HT-29 (cell line): ENCODE measurements around the gene AP2M1. TPM values are rescaled to one million over a fixed set of nuclear protein-coding genes. Genes with fewer than 3 reads are reported as not detected.

Source experiments
- DNase-seq: peaks from one replicate; pipeline ENCODE4 v3.0.0-alpha.2; 2015; ENCODE audit warnings: low spot score
- total RNA-seq: library from RNA; depleted of rRNA; stranded (reverse); fragments of >200 nt; shearing (Covaris generic); gene quantifications from 2 replicates; pipeline ENCODE4 v1.2.3, GENCODE V29; 2014; rRNA removed

Gene AP2M1
- total RNA-seq, 1 experiment from 2014 or later = 280 TPM

DNA sequence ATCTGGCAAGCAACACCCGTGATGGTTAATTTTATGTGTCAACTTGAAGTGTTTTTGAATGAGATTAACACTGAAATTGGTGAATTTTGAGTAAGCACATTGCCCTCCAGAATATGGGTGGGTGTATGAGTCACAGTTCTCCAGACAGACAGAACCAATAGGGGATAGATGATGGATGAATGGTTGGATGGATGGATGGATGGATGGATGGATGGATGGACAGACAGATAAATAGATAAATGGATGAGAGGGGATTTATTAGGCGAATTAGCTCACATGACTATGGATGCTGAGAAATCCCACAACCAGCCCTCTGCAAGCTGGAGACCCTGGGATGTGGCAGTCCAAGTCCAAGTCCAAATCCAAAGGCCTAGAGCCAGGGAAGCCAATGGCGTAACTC, 49.3 kb downstream of the AP2M1 start:
- DNase-seq = no peak

DNA sequence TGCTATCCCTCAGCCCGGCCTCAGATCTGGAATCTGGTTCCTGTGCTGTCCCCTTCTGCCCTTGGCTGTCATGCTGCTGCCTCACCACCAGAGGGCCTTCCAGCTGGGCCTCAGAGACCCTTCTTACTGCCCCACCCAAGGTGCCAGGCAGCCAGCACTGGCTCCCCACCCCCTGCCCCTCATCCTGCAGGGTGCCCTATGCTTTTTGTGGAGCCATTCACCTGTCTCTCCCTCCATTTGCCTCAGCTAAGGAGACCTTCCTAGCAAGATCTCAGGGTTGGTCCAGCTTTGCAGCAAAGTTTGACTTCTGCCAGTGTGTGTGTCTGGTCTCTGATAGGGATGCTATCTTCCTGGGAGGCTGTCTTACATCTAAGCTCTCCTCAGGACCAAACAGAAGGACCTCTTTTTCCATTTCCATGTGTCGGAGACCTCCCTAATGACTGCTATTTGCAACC, 52.9 kb downstream of the AP2M1 start:
- DNase-seq = peak; percentile 45

DNA sequence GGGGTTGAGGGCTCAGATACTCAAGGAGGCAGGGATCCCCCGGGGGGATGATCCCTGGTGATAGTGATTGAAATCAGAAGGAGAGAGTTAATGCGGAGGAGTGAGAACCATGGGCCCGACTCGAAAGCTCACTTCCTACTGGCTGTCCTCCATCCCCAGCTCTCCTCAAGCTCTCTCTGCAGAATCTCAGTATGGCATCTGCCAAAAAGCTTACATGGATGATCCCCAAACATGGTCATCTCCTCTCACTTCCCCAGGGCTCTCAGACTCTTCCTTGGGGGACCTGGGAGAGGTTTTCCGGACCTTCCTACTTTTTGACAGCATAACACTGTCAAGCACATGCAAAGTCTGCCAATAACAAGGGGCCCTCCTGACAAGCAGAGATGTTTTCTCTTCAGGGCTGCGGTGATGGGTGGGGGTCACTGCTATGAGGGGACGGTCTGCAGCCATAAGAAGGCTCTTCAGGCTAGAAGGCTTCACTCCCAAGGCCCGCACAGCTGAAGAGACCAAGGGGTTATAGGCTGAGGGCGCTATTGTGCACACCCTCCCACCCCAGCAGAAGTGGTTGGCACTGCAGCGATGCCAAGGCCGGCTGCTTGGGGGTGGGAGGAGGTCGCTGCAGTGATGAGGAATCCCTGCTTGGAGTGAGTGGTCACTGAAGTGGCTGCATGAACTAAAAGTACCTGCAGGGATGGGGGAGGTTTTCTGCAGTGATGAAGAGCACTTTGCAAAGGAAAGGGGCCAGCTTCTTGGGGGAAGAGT, 53.9 kb downstream of the AP2M1 start:
- no peak for DNase-seq

DNA sequence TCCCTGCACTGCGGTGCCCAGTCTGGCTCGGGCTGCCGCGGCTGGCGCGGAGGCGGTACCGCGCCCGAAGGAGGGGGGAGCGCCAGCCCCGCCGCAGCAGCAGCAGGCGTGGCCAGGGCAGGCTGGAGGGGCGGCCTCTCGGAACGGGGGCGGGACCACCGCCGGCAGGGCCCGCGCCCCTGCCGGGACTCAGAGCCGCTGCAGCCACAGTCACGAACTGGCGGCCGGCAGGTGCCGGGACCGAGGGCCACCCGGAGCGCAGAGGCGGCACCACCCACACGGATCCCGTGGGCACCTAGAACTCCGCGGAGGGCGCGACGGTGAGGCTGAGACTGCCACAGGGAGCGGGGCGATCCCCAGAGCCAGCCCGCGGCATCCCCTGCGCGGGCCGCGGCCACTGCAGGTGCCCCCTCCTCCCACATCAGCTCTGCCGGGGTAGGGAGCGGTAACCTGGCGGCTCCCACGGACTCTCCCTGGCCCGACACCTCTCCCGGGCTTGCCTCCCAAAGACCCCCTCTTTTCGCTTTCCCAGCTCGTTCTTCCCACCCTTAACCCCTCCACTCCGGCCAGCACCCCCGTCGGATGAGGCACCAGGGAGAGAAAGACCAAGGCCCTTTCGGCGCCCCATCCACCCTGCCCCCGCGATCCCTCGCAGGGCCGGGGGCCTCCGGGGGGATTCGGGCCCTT, 54.9 kb downstream of the AP2M1 start, which contains the start of gene VWA5B2:
Gene VWA5B2 (plus strand): TSS at position 192 of the 687 bp plus-strand sequence. CDS start 944 bp downstream, outside the sequence.
- peak; percentile 29 for DNase-seq

DNA sequence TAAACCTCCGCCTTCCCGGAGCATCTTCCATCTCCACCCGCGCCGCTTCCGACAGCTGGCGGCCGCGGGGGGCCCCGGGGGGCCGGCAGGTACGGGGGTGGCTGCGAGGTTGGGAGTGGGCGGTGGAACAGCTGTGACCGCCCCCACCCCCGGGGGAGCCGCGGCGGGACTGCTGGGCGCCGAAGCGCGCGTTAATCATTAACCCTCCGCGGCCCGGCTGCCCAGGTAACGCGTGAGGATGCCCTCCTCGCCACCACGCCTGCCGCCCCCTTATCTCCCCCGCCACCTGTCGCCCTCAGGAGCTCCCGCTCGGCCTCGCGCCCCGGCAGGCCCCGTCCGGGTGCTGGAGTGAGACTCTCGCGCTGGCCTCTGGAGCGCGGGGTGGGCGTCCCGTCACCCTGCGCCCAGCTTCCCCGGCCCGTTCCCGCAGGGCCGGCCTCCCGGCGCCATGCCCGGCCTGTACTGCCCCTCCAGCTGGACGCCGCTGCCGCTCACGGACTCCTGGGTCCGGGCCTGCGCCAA, 55.5 kb downstream of the AP2M1 start:
- no peak for DNase-seq

DNA sequence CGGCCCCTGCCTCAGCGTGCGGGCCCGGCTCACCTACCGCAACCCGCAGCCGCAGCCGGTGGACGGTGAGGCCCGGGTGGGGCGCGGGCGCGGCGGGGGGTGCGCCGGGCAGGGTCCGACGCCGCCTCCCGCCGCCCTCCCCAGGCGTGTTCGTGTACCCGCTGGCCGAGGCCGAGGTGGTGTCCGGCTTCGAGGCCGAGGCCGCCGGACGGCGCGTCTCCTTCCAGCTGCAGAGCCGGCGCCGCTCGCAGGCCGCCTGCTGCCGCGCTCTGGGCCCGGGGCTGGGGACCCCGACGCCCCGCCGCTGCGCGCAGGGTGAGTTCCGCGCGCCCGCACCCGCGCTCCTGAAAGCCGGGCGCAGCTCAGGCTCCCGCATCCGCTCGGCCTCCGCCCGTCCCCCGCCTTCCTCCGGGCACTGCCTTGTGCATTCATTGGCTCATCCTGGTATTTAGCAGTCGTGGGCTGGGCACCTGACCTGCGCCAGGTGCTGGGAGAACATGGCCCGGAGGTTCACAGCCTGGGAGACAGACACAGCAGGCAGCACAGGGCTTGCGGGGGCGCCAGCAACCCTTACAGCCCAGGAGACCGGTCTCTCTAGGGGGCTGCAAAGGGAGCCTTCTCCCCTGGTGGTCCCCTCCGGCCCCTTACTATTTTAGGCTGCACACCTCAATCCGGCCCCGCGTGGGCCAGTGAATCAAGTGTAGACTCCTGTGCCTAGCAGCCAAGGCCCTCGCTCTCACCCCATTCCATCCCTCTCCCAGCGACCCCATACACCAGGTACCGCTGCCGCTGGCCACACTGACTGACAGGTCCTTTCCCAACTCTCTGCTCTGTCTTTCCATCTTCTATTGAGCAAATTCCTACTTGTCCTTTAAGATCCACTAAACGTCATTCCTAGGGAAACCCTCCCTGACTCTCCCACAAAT, 56.2 kb downstream of the AP2M1 start:
- DNase-seq = peak; percentile 31

DNA sequence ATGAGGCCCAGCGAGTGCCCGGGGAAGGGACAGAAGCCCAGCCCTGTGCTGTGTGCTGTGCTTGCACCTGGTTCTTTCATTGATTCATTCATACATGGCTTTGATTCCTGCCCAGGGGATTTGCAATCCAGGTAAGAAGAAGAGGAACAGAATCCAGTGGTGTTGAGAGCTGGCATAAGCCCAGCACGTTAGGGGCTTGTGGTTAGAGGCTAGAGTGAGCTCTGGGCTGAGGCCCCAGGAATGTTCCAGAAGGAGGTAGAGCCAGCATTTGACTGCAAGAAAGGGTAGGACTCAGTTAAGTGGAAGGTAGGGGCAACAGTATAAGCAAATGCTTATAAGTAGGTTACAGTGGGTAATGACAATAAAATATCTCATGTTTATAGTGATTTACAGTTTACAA, 57.0 kb downstream of the AP2M1 start:
- no peak for DNase-seq

GRCh38 chr3:184233127-184233843, 58.6 kb downstream of the AP2M1 start:
- no peak for DNase-seq

Other genes starting within 250 kb of the AP2M1 start
- gene ABCC5, start 157.0 kb upstream of the AP2M1 start, total RNA-seq = 3.7 and 4.8 TPM in 2 replicates
- gene HTR3D, start 143.1 kb upstream of the AP2M1 start, total RNA-seq = not detected in 2 replicates
- gene HTR3C, start 121.8 kb upstream of the AP2M1 start, total RNA-seq = not detected in 2 replicates
- gene HTR3E, start 77.8 kb upstream of the AP2M1 start, total RNA-seq = not detected in 2 replicates
- 36.2 and 44.8 TPM in 2 replicates for gene EIF2B5, start 39.5 kb upstream of the AP2M1 start, total RNA-seq
- gene DVL3, start 19.5 kb upstream of the AP2M1 start, total RNA-seq = 75.1 and 83.9 TPM in 2 replicates
- gene ABCF3, start 11.3 kb downstream of the AP2M1 start, total RNA-seq = 42.3 and 51.3 TPM in 2 replicates
- 0.63 and 1.4 TPM in 2 replicates for gene VWA5B2, start 54.7 kb downstream of the AP2M1 start, total RNA-seq
- 103 and 117 TPM in 2 replicates for gene ALG3, start 74.1 kb downstream of the AP2M1 start, total RNA-seq
- gene EEF1AKMT4, start 74.8 kb downstream of the AP2M1 start, total RNA-seq = 17.7 and 19.4 TPM in 2 replicates
- gene CAMK2N2, start 86.7 kb downstream of the AP2M1 start, total RNA-seq = 0.13 TPM in 1 of 2 replicates, not detected in the other
- gene ECE2, start 101.2 kb downstream of the AP2M1 start, total RNA-seq = not detected in 2 replicates
- gene PSMD2, start 124.4 kb downstream of the AP2M1 start, total RNA-seq = 306 and 330 TPM in 2 replicates
- 494 and 497 TPM in 2 replicates for gene EIF4G1, start 139.8 kb downstream of the AP2M1 start, total RNA-seq
- gene FAM131A, start 162.7 kb downstream of the AP2M1 start, total RNA-seq = 21.4 and 26.6 TPM in 2 replicates
- 59.4 and 64.0 TPM in 2 replicates for gene CLCN2, start 186.8 kb downstream of the AP2M1 start, total RNA-seq
- gene POLR2H, start 186.9 kb downstream of the AP2M1 start, total RNA-seq = 138 and 157 TPM in 2 replicates
- gene THPO, start 203.4 kb downstream of the AP2M1 start, total RNA-seq = 0.50 and 0.56 TPM in 2 replicates
- gene CHRD, start 205.2 kb downstream of the AP2M1 start, total RNA-seq = 3.4 and 5.2 TPM in 2 replicates